Motor neuron (in vitro differentiated cells): ENCODE data around the gene DDX51. TPM values are rescaled to one million over a fixed set of nuclear protein-coding genes. Genes with fewer than 3 reads are reported as not detected.
"Not testable (repeated sequence)": the region's sequence is repeated elsewhere in the genome, so short reads cannot be mapped to it uniquely, and the experiment has no call there.

Experiments
- ATAC-seq, 8 experiments: fragments of 200-7000 bp; cut with Tn5 transposase; replicated peaks in 6 of 8; 2 replicates each; pipeline ENCODE4 v1.8.0; 2021; ENCODE audit warnings: mild to moderate bottlenecking in 8 of 8, moderate library complexity in 8 of 8
- H3K27ac ChIP-seq, 2 donors: fragments of 250-450 bp; sonication (Bioruptor Pico); 2 replicates each; pipeline ENCODE4 v1.9.0; 2021; ENCODE audit warnings: antibody characterized with exemption in 2 of 2, mild to moderate bottlenecking in 2 of 2, moderate library complexity in 1 of 2
- H3K4me1 ChIP-seq, 2 donors: fragments of 250-450 bp; sonication (Bioruptor Pico); replicated peaks in 1 of 2; 2 replicates each; pipeline ENCODE4 v1.6.1; 2021; ENCODE audit warnings: antibody characterized with exemption in 2 of 2, mild to moderate bottlenecking in 2 of 2, moderate library complexity in 1 of 2
- H3K4me3 ChIP-seq, 5 donors: fragments of 250-450 bp; sonication (Bioruptor Pico); 2 replicates each; pipeline ENCODE4 v1.9.0; 2021; ENCODE audit warnings: antibody characterized with exemption in 5 of 5, mild to moderate bottlenecking in 5 of 5, moderate library complexity in 4 of 5
- WGBS, 10 experiments: fragments of 450-650 bp; shearing (Covaris generic); methylation state at CpG; one replicate each; pipeline ENCODE4 v1.0.0; 2022; 5-methylcytosine and 5-hydroxymethylcytosine counted together
- in situ Hi-C, 9 experiments: fragments of 400-800 bp; cut with MboI; loops; one replicate each; pipeline ENCODE4 v1.15.0; 2021; ENCODE audit warnings: low sequenced_read_pairs in 9 of 9, low pct_unique_long_range_greater_than_20kb in 2 of 9; ENCODE audit not compliant: unreplicated experiment in 9 of 9
- total RNA-seq, 8 experiments: library from RNA; unstranded; fragments of 300-600 nt; gene quantifications; 2 replicates each; pipeline versions ENCODE4 v1.2.3 to v1.2.4, GENCODE V29; 2022

DDX51 gene
- total RNA-seq, 8 experiments from 2014 or later: 4.5 to 27.4 (median 12.7) TPM

DNA sequence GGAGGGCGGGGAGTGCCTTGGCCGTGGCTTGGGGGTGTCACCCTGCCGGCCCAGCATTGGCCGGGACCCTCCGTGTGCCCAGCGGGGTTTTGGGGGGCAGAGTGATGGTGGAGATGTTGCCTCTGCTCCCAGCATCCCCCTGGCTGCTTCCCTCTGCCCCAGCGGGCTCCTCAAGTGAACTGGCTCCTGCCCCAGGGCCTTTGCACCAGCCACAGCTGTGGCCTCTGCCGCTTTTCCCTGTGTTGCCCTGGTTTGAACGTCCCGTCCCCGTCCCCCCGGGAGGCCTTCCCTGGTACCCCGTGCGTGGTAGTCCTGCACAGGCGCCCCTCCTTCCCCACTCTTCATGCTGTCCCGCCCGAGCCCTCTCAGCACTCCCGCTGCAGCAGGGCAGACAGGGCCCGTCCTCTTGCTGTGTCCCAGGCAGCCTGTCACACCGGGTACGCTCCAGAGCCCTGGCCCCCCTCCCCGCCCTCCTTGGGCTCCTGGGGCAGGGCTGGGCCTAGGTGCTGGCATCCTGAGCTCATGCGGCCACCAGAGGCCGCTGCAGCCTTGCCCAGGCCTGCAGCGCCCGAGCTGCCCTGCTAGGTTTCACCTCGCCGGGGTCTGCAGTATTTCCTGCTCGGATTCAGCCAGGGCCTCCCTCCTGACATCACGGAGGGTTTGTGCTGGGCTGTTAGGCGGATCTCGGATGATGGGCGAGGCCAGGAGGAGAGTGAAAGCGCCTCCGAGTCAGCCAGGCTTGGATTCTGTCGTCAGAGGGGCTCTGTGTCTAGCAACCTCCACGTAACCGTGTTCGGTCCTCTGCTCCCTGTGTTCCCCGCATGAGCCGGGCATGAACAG lies 9.6 kb upstream of the DDX51 start:
- peak; percentile 91 to 99 (median 96) for ATAC-seq

DNA sequence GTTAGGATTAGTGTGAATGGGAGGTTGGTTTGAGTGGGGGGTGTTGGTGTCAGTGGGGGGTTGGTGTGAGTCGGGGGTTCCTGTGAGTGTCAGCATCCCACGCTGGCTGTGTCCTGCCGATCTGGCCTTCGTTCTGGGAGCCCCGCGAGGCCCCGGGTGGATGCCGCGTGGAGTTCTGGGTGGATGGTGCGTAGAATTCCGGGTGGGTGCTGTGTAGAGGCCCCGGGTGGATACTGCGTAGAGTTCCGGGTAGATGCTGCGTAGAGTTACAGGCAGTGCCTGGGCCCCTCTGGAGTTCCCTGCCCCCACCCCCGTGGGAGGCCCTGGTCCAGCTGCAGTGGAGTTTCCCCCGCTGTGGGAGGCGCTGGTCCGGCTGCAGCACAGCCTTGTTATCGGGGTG lies 8.8 kb upstream of the DDX51 start:
- in situ Hi-C loops: loop anchor here in 1 of 9 experiments (25.0 kb wide), 2 partner anchors 259 to 459 kb away; partner anchors contain the start of genes LRCOL1 and P2RX2
- WGBS, 10 experiments: 96 to 100% (median 100%) methylated on average over 1 to 8 of the region's 20 CpGs; no CpG with 5 or more reads in 6 of the 10 experiments
- peaks cover 0 to 3% of the 10 kb centered on the region in 2 donors for H3K4me1 ChIP-seq
- no peak overlapping the region for H3K27ac ChIP-seq
- H3K4me3 ChIP-seq: no peak overlapping the region
- ATAC-seq: no peak

More for the DNA sequence above, 9.6 kb upstream of the DDX51 start:
- H3K27ac ChIP-seq: no peak overlapping the region
- WGBS, 10 experiments: 10 to 48% (median 30%) methylated on average over 1 to 5 of the region's 41 CpGs; no CpG with 5 or more reads in 6 of the 10 experiments
- H3K4me3 ChIP-seq: no peak overlapping the region
- H3K4me1 ChIP-seq: peaks cover 0 to 3% of the 10 kb centered on the region in 2 donors
- in situ Hi-C loops: loop anchor here in 1 of 9 experiments (25.0 kb wide), 2 partner anchors 259 to 459 kb away; partner anchors contain the start of genes LRCOL1 and P2RX2

DNA sequence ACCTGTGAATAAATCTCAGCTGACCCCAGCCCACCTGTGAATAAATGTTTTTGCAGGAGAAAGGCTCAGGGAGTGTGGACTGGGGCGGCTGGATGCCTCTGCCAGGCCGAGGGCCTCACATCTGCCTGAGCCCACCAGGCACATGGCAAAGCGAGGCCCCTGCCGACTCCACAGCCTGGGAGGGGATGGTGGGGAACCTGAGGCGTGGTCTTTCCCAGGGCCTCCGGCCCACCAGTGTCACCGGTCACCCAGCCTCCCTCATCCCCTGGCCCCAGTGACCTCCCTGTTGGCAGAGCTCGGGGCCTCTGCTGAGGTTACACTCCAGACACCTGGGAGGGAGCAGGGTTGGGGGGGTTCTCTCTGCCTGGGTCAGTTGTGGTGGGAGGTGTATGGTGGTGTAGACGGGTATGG lies 8.3 kb upstream of the DDX51 start:
- Histone ChIP-seq H3K4me3 (no peak overlapping the region), H3K27ac (no peak overlapping the region), H3K4me1 (peaks cover 0 to 3% of the 10 kb centered on the region in 2 donors)
- WGBS, 10 experiments: 72% methylated on average over 2 of the region's 9 CpGs; no CpG with 5 or more reads in 9 of the 10 experiments
- in situ Hi-C loops: loop anchor here in 1 of 9 experiments (25.0 kb wide), 2 partner anchors 260 to 460 kb away; partner anchors contain the start of genes LRCOL1 and P2RX2
- no peak for ATAC-seq

DNA sequence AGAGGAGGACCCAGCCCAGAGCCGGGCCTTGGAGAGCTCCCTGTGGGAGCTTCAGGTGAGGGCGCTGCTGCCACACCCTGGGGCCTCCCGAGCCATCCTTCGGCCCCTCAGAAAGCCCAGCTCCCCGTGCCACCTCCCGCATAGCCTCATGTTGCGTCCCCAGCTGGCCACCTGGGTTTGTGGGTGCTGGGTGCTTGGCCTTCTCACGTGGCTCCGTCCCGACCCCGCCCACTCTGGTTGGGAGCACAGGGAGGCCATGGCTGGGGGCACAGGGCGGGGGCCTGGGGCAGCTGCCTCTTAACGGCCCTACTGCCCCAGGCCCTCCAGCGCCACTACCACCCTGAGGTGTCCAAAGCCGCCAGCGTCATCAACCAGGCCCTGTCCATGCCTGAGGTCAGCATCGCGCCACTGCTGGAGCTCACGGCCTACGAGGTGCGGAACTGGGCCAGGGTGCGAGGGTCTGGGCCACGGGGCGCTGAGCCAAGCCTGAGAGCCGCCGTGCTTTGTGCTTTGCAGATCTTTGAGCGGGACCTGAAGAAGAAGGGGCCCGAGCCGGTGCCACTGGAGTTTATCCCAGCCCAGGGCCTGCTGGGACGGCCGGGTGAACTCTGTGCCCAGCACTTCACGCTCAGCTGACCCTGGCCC lies 7.8 kb upstream of the DDX51 start:
- 100% methylated on average over 2 of the region's 32 CpGs; no CpG with 5 or more reads in 9 of the 10 experiments for WGBS, 10 experiments
- no peak for ATAC-seq
- Histone ChIP-seq H3K4me3 (no peak overlapping the region), H3K27ac (no peak overlapping the region), H3K4me1 (peaks cover 0 to 3% of the 10 kb centered on the region in 2 donors)
- in situ Hi-C loops: loop anchor here in 1 of 9 experiments (25.0 kb wide), 2 partner anchors 260 to 460 kb away; partner anchors contain the start of genes LRCOL1 and P2RX2

DNA sequence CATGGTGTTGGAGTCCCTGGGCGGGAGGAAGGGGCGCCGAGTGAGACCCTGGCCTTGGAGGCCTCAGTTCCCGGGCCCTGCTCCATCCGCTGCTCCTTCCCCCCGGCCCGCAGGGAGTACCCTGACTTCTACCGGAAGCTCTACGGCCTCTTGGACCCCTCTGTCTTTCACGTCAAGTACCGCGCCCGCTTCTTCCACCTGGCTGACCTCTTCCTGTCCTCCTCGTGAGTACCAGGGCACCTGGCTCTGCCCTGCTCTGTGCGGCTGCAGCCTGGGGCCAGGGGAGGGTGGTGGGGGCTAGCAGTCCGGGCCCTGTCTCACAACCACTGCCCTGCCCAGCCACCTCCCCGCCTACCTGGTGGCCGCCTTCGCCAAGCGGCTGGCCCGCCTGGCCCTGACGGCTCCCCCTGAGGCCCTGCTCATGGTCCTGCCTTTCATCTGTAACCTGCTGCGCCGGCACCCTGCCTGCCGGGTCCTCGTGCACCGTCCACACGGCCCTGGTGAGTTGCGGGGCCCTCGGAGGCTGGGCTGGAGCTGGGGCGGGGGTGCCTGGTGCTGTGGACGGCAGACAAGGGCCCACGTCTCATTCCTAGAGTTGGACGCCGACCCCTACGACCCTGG lies 7.1 kb upstream of the DDX51 start:
- no peak overlapping the region for H3K27ac ChIP-seq
- WGBS, 10 experiments: 70 to 100% methylated on average over 1 to 2 of the region's 36 CpGs; no CpG with 5 or more reads in 8 of the 10 experiments
- no peak for ATAC-seq
- H3K4me1 ChIP-seq: peaks cover 0 to 3% of the 10 kb centered on the region in 2 donors
- in situ Hi-C loops: loop anchor here in 1 of 9 experiments (25.0 kb wide), 2 partner anchors 261 to 461 kb away; partner anchors contain the start of genes LRCOL1 and P2RX2
- H3K4me3 ChIP-seq: no peak overlapping the region

DNA sequence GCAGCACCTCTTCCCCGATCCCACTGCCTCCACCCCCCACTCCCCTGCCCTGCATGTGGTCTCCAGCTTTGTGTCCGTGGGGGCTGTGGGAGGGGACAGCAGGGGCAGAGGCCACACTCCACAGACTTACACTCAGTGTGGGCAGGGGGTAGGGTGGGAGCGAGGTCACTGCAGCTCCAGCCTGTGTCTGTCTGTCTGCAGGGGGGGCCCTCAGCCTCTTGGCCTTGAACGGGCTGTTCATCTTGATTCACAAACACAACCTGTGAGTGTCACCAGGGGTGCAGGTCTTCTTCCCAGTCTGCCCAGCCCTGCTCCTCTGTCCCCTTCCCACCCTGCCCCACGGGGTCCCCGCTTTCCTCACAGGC lies 6.6 kb upstream of the DDX51 start:
- H3K4me3 ChIP-seq: no peak overlapping the region
- H3K4me1 ChIP-seq: peaks cover 0 to 3% of the 10 kb centered on the region in 2 donors
- no CpG with 5 or more reads among the region's 6 CpGs for WGBS, 10 experiments
- ATAC-seq: no peak
- H3K27ac ChIP-seq: no peak overlapping the region
- in situ Hi-C loops: loop anchor here in 1 of 9 experiments (25.0 kb wide), 2 partner anchors 262 to 462 kb away; partner anchors contain the start of genes LRCOL1 and P2RX2

DNA sequence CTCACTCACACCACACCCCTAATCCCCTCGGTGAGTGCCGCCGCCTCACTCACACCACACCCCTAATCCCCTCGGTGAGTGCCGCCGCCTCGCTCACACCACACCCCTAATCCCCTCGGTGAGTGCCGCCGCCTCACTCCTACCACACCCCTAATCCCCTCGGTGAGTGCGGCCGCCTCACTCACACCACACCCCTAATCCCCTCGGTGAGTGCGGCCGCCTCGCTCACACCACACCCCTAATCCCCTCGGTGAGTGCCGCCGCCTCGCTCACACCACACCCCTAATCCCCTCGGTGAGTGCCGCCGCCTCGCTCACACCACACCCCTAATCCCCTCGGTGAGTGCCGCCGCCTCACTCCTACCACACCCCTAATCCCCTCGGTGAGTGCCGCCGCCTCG lies 5.4 kb upstream of the DDX51 start:
- H3K4me3 ChIP-seq, in situ Hi-C loops, H3K27ac ChIP-seq, H3K4me1 ChIP-seq, ATAC-seq: not testable (repeated sequence)
- no CpG with 5 or more reads among the region's 32 CpGs for WGBS, 10 experiments

DNA sequence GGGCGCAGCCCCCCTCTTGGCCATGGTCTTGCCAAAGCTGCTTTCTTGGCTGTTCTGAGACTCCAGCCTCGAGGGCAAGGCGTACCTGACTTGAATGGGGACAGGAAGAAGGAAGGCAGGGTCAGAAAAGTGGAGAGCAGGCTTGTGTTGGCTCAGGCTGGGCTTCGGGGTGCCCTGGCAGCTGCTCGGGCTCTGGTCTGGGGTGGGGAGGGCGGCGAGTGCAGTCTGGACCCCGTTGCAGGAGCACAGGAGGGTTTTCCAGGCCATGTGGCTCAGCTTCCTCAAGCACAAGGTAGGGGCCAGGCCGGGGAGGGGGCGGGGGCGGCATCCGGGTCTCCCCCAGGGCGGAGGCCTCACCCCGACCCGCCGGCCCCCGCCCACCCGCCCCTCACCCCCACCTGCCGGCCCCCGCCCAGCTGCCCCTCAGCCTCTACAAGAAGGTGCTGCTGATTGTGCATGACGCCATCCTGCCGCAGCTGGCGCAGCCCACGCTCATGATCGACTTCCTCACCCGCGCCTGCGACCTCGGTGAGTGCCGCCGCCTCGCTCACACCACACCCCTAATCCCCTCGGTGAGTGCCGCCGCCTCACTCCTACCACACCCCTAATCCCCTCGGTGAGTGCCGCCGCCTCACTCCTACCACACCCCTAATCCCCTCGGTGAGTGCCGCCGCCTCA lies 4.4 kb upstream of the DDX51 start:
- Histone ChIP-seq H3K4me1 (peaks cover 5% of the 10 kb centered on the region in 2 donors), H3K4me3 (no peak overlapping the region), H3K27ac (no peak overlapping the region)
- WGBS, 10 experiments: 83 to 95% methylated on average over 2 to 3 of the region's 41 CpGs; no CpG with 5 or more reads in 8 of the 10 experiments
- in situ Hi-C loops: no loop called here
- no peak for ATAC-seq

DNA sequence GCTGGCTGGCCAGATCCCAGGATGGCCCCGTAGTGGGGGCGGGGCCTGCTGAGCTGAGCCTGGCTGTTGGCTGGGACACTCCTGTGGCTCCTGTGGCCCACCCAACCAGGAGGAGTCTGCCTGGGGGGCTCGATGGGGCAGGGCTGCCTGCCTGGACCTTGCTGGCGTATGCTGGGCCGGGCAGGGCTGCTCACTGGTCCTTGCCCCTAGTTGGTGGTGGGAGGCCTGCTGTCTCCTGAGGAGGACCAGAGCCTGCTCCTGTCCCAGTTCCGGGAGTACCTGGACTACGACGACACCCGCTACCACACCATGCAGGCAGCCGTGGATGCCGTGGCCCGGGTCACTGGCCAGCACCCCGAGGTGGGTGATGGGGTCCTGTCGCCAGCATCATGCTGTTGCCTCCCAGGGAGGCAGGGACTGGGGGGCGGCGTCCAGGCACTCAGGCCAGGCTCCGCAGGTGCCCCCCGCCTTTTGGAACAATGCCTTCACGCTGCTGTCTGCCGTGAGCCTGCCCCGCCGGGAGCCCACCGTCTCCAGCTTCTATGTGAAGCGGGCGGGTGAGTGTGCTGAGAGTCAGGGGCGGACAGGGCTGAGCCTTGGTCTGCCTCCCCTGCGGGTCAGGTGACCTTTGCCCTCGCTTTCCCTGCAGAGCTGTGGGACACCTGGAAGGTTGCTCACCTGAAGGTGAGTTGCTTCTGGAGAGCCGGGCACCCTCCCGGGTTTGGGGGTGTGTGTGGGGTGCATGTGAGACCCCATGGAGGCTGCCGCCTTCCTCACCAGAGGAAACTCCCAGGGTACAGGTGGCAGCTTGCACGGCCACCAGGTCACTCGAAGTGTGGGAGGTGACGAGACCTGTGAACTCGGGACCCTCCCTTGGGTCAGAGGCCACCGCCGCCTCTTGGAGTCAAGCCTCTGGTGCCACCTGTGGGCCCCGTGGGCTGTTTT lies 3.6 kb upstream of the DDX51 start:
- ATAC-seq: no peak
- in situ Hi-C loops: no loop called here
- WGBS, 10 experiments: 93 to 100% (median 100%) methylated on average over 1 to 8 of the region's 38 CpGs; no CpG with 5 or more reads in 4 of the 10 experiments
- Histone ChIP-seq H3K4me1 (peaks cover 9 to 10% of the 10 kb centered on the region in 2 donors), H3K4me3 (no peak overlapping the region), H3K27ac (no peak overlapping the region)

DNA sequence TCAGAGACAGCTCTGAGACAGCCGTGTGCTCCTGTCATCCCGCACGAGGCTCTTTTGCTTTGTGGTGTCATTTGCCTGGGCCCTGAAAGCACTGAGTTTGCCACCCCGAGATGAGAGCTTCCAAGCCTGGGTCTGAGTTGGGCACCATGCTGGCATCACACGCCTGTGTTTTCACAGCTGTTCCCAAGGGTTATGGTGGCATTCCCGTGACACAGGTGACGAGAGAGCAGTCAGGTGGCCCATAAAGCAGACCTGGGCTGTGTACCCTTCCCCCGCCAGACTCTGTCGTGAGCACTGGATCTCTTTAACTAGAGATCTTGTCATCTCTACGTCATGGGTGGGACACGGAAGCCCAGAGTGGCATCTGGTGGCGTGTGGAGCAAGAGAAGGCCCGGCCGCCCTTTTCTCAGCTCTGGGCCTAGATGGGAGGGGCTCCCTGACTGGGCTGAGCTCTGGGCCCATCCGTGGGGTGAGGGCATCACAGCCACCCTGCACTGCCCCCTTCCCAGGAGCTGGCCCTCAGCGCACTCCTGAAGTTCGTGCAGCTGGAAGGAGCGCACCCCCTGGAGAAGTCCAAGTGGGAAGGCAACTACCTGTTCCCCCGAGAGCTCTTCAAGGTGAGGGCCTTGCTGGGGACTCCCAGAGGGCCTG lies 2.8 kb upstream of the DDX51 start:
- in situ Hi-C loops: no loop called here
- 67 to 97% (median 83%) methylated on average over 1 to 12 of the region's 19 CpGs; no CpG with 5 or more reads in 3 of the 10 experiments for WGBS, 10 experiments
- H3K4me3 ChIP-seq: no peak overlapping the region

DNA sequence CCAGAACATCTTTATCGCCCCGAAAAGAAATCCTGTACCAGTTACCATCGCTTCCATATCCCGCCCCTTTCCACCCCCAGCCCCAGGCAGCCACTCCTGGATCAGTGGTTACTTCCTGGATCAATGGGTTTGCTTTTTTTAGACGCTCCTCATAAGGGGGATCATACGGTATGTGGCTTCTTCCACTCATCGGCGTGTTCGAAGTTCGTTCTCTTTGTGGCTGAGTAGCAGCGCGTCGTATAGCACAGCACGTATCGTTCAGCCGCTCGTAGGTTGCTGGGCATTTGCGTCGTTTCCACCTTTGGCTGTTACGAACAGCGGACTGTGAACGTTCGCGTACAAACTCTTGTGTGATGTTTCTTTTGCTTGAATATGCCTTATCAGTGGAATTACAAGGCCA lies 2.0 kb upstream of the DDX51 start:
- H3K27ac ChIP-seq: no peak overlapping the region
- peak overlapping the region in 1 of 5 donors; percentile 99 for H3K4me3 ChIP-seq
- in situ Hi-C loops: no loop called here
- no peak for ATAC-seq
- WGBS, 10 experiments: 85 to 100% (median 98%) methylated on average over 1 to 16 of the region's 24 CpGs; no CpG with 5 or more reads in 1 of the 10 experiments
- H3K4me1 ChIP-seq: peaks cover 11% of the 10 kb centered on the region in 2 donors

More for the DNA sequence above, 2.8 kb upstream of the DDX51 start:
- peaks cover 11% of the 10 kb centered on the region in 2 donors for H3K4me1 ChIP-seq
- H3K27ac ChIP-seq: no peak overlapping the region
- no peak for ATAC-seq
